ENCODE data around the gene EAF1.
"Not testable (repeated sequence)": the region's sequence is repeated elsewhere in the genome, so short reads cannot be mapped to it uniquely, and the experiment has no call there.

Gene EAF1

GRCh38 chr3:15427182-15427880, at the start of gene EAF1, which contains the start of gene METTL6:
EAF1 (plus strand) TSS chr3:15427598; CDS start chr3:15427780, 182 bp downstream.
METTL6 (minus strand) TSS chr3:15427544; CDS start chr3:15426511, 1,033 bp downstream.
- peak; percentile 93 for DNase-seq (ENCODE audit: low spot score)

- peak; percentile 80 for DNase-seq (ENCODE audit: low spot score)
Measured at GRCh38 chr3:15377961-15378791, 49.2 kb upstream of the EAF1 start.

DNA sequence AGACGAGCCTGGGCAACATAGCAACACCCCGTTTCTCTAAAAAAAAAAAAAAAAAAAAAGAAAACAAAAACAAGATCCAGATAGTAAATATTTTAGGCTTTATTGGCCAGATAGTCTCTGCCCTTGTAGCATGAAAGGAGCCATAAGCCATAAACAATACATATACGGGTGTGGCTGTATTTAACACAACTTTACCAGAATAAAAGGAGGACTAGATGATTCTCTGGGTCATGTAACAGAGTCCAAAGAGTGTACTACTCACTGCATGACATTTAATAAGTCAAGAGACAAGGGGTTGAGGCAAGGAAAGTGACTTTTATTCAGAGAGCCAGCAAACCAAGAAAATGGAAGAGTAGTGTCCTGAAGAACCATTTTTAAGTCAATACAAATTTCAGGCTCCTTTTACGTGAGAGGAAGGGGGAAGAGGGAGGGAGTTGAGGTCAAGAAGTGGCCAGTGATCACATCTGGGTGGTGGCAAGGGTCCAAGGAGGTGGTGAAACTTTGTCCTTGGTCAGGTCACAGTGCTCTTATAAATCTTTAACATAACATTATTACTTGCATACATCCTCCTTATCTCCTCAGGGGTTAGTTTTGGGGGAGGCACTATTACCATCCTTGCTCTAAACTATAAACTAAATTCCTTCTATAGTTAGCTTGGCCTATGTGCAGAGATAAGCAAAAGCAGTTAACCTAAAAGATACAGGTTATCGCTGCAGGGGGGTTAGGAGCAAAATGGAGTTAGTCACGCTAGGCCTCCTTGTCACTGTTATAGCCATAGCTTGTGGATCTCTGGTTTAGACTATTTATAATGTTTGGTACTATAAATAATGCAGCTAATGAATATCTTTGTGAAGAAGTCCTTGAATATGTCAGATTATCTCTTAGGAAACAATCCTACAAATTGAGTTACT, 46.2 kb upstream of the EAF1 start:
- DNase-seq (ENCODE audit: low spot score), result no peak

GRCh38 chr3:15382405-15382923, 44.9 kb upstream of the EAF1 start:
- DNase-seq (ENCODE audit: low spot score), result no peak

DNA sequence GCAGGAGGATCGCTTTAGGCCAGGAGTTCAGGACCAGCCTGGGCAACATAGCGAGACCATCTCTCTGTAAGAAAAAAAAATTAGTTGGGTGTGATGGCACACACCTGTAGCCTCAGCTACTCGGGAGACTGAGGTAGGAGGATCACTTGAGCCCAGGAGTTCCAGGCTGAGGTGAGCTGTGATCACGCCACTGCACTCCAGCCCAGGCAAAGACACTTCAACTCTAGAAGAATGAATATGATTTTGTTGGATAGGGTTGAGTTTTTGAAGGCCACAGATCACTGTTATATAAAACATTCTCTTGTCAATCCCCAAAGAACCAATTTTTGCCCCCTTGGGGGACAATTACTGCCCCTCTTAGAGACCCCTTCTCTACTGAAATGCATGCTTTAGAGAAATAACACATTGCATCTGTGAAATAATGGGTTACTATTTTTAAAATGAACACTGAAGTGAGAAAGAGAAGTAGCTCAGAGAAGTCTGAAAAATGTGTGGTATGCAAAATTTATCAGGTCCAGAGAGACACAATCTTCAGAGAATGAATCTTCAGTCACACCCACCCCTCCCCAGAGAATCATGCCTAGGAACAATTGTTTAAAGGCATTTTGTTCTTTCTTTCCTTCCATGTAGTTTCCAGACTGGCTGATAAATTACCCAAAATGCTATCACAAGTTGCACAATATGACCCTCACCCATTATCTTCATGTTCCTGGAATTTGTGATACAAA, 42.7 kb upstream of the EAF1 start:
- peak; percentile 49 for DNase-seq (ENCODE audit: low spot score)

- DNase-seq (ENCODE audit: low spot score), result not testable (repeated sequence)
Measured at GRCh38 chr3:15385238-15385695, 42.1 kb upstream of the EAF1 start.

DNA sequence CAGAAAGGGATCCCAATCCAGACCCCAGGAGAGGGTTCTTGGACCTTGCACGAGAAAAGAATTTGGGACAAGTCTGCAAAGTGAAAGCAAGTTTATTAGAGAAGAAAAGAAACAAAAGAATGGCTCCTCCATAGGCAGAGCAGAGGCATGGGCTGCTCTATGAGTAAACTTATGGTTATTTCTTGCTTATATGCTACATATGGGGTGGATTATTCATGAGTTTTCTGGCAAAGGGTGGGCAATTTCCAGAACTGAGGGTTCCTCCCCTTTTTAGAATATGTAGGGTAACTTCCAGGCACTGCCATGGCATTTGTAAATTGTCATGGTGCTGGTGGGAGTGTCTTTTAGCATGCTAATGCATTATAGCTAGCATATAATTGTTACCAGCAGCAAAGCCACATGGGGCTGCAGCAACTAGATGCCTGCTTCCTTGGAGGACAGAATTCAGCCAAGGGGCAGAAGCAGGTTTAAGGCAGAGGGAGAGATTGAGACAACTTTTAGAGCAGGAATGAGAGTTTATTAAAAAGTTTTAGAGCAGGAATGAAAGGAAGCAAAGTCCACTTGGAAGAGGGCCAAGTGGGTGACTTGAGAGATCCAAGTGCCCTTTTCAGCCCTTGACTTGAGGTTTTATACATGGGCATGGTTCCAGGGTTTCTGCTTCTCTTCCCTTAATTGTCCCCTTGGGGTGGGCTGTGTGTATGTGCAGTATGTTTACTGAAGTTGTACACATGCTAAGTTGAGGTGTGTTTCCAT, 41.3 kb upstream of the EAF1 start:
- DNase-seq (ENCODE audit: low spot score), result no peak

DNA sequence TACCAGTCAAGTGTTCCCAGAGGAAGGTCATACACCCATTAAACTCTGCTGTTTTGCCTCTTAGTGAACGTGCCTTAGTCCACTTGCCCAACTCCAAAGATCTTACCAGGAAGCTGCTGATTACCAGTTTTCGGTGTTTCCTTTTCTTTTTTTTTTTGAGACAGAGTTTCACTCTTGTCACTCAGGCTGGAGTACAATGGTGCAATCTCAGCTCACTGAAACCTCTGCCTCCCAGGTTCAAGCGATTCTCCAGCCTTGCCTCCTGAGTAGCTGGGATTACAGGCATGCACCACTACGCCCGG, 40.8 kb upstream of the EAF1 start:
- DNase-seq (ENCODE audit: low spot score), result not testable (repeated sequence)

DNA sequence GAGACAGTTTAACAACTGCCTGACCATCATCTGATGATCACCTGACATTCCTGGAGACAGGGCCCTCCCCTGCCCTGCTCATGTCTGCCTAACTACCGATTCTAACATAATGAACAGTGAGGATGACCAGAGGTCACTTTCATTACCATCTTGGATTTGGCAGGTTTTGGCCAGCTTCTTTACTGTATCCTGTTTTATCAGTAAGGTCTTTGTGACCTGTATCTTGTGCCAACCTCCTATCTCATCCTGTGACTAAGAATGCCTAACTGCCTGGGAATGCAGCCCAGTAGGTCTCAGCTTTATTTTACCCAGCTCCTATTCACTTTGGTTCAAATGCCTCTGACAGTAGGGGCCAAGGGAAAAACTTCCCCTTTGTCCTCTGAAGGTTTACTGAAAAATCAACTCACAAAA, 40.2 kb upstream of the EAF1 start:
- no peak for DNase-seq (ENCODE audit: low spot score)

- DNase-seq (ENCODE audit: low spot score), result no peak
Measured at GRCh38 chr3:15387735-15388134, 39.7 kb upstream of the EAF1 start.

GRCh38 chr3:15388335-15388734, 39.1 kb upstream of the EAF1 start:
- not testable (repeated sequence) for DNase-seq (ENCODE audit: low spot score)

DNA sequence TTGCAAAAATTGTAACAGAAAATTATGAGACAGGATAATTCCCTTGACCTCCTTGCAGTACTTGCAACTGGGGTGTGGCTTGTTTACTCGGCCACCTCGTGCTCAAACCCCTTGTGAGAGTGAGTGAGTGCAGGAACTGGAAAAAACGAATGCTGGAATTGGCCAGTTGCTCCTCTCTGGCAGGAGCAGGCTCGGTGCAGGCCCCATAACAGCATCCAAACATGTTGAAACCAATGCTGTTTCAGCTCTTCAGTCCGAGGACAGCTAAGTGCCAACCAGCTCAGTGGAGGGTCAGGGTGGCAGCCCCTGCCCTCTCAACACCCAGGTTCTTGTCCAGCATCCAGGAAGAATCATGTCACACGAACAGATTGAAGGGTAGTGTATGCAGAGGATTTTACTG, 36.9 kb upstream of the EAF1 start:
- no peak for DNase-seq (ENCODE audit: low spot score)

- no peak for DNase-seq (ENCODE audit: low spot score)
Measured at GRCh38 chr3:15391007-15391406, 36.4 kb upstream of the EAF1 start.

- DNase-seq (ENCODE audit: low spot score), result not testable (repeated sequence)
Measured at GRCh38 chr3:15393252-15393651, 34.1 kb upstream of the EAF1 start.

DNA sequence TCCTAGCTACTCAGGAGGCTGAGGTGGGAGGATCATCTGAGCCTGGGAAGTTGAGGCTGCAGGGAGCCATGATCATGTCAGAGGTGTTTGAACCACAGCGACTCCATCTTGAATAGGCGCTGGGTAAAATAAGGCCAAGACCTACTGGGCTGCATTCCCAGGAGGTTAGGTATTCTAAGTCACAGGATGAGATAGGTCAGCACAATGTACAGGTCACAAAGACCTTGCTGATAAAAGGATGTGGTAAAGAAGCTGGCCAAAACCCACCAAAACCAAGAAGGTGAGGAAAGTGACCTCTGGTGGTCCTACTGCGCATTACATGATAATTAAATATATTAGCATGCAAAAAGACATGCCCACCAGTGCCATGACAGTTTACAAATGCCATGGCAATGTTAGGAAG, 28.7 kb upstream of the EAF1 start:
- not testable (repeated sequence) for DNase-seq (ENCODE audit: low spot score)

GRCh38 chr3:15399970-15400369, 27.4 kb upstream of the EAF1 start:
- DNase-seq (ENCODE audit: low spot score), result no peak

GRCh38 chr3:15401936-15402335, 25.5 kb upstream of the EAF1 start:
- DNase-seq (ENCODE audit: low spot score), result no peak

DNA sequence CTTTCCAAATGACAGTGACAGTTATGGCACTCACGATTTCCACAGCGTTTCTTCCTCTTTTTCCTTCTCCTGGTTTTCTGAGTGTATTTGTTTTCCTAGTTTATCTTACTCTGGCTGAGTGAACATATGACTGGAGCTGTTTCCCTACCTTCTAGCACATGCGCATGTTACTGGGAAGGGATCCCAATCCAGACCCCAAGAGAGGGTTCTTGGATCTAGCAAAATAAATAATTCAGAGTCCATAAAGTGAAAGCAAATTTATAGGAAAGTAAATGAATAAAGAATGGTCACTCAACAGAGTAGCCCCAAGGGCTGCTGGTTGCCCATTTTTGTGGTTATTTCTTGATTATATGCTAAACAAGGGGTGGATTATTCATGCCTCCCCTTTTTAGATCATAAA, 23.9 kb upstream of the EAF1 start:
- no peak for DNase-seq (ENCODE audit: low spot score)

DNA sequence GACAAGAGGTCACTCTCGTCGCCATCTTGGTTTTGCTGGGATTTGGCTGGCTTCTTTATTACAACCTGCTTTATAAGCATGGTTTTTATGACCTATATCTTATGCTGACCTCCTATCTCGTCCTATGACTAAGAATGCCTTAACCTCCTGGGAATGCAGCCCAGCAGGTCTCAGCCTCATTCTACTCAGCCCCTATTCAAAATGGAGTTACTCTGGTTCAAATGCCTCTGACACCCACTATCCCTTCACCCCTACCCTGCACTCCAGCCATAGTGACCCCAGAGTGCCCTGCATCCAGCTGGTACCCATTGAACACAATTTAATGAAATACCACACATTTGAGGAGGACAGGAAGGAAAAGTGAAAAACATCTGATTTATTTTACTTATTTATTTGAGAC, 23.4 kb upstream of the EAF1 start:
- DNase-seq (ENCODE audit: low spot score), result no peak

- no peak for DNase-seq (ENCODE audit: low spot score)
Measured at GRCh38 chr3:15404767-15405166, 22.6 kb upstream of the EAF1 start.

Measured in AG20443 (cell line).